SH-SY5Y (cell line): ENCODE results near the gene MRPL37.

Experiments
- GATA2 ChIP-seq: IDR thresholded peaks from 2 replicates; pipeline ENCODE4 v1.6.1; 2011; ENCODE audit warnings: mild to moderate bottlenecking, low read depth, low read length
- GATA3 ChIP-seq: IDR thresholded peaks from 2 replicates; pipeline ENCODE4 v1.6.1; 2011; ENCODE audit warnings: low read depth, mild to moderate bottlenecking, low read length, moderate library complexity

- TF ChIP-seq GATA2 (0 out of 2 replicates have a peak, but pooled peaks have one; percentile 21), GATA3 (no peak)
These were observed at the start of gene MRPL37, which contains the start of gene CYB5RL for GRCh38 chr1:54199765-54200518.
